ENCODE results near the gene PNCK.

The PNCK gene

GRCh38 chrX:153641627-153642026, 32.0 kb downstream of the PNCK start:
- TF ChIP-seq GATA1 (IDR thresholded peaks at IDR 0.05; ENCODE audit: low read depth, low read length) (no peak), POLR2A (IDR thresholded peaks at IDR 0.05; ENCODE audit: low read length) (no peak)
- DNase-seq: no peak

GRCh38 chrX:153640736-153641575, 32.7 kb downstream of the PNCK start:
- TF ChIP-seq GATA1 (IDR thresholded peaks at IDR 0.05; ENCODE audit: low read depth, low read length) (no peak), POLR2A (IDR thresholded peaks at IDR 0.05; ENCODE audit: low read length) (no peak)
- DNase-seq: no peak

- TF ChIP-seq POLR2A (IDR thresholded peaks at IDR 0.05; ENCODE audit: low read length): no peak
- TF ChIP-seq GATA1 (IDR thresholded peaks at IDR 0.05; ENCODE audit: low read depth, low read length): no peak
- DNase-seq: no peak
Measured at GRCh38 chrX:153640045-153640686, 33.4 kb downstream of the PNCK start.

GRCh38 chrX:153639177-153640044, 34.2 kb downstream of the PNCK start:
- no peak for DNase-seq

GRCh38 chrX:153638436-153639176, 35.0 kb downstream of the PNCK start:
- TF ChIP-seq POLR2A (IDR thresholded peaks at IDR 0.05; ENCODE audit: low read length): no peak
- no peak for DNase-seq

More at GRCh38 chrX:153639177-153640044, 34.2 kb downstream of the PNCK start:
- no peak for TF ChIP-seq POLR2A (IDR thresholded peaks at IDR 0.05; ENCODE audit: low read length)
- TF ChIP-seq GATA1 (IDR thresholded peaks at IDR 0.05; ENCODE audit: low read depth, low read length): no peak

- DNase-seq: no peak
- TF ChIP-seq POLR2A (IDR thresholded peaks at IDR 0.05; ENCODE audit: low read length): no peak
- TF ChIP-seq GATA1 (IDR thresholded peaks at IDR 0.05; ENCODE audit: low read depth, low read length): no peak
Measured at GRCh38 chrX:153638041-153638371, 35.6 kb downstream of the PNCK start.

- TF ChIP-seq POLR2A (IDR thresholded peaks at IDR 0.05; ENCODE audit: low read length) (no peak), GATA1 (IDR thresholded peaks at IDR 0.05; ENCODE audit: low read depth, low read length) (no peak)
- no peak for DNase-seq
Measured at GRCh38 chrX:153637121-153638040, 36.2 kb downstream of the PNCK start.

- no peak for TF ChIP-seq GATA1 (IDR thresholded peaks at IDR 0.05; ENCODE audit: low read depth, low read length)
- TF ChIP-seq POLR2A (IDR thresholded peaks at IDR 0.05; ENCODE audit: low read length): no peak
- DNase-seq: no peak
Measured at GRCh38 chrX:153636716-153637115, 36.9 kb downstream of the PNCK start.

GRCh38 chrX:153635788-153636668, 37.6 kb downstream of the PNCK start:
- DNase-seq: peak; percentile 16 to 30
- TF ChIP-seq GATA1 (IDR thresholded peaks at IDR 0.05; ENCODE audit: low read depth, low read length) (no peak), POLR2A (IDR thresholded peaks at IDR 0.05; ENCODE audit: low read length) (no peak)

- TF ChIP-seq GATA1 (IDR thresholded peaks at IDR 0.05; ENCODE audit: low read depth, low read length) (no peak), POLR2A (IDR thresholded peaks at IDR 0.05; ENCODE audit: low read length) (no peak)
- no peak for DNase-seq
Measured at GRCh38 chrX:153635388-153635787, 38.2 kb downstream of the PNCK start.

- TF ChIP-seq POLR2A (IDR thresholded peaks at IDR 0.05; ENCODE audit: low read length): no peak
- no peak for TF ChIP-seq GATA1 (IDR thresholded peaks at IDR 0.05; ENCODE audit: low read depth, low read length)
- DNase-seq: no peak
Measured at GRCh38 chrX:153634832-153635231, 38.8 kb downstream of the PNCK start.

- no peak for TF ChIP-seq POLR2A (IDR thresholded peaks at IDR 0.05; ENCODE audit: low read length)
- TF ChIP-seq GATA1 (IDR thresholded peaks at IDR 0.05; ENCODE audit: low read depth, low read length): no peak
- DNase-seq: no peak
Measured at GRCh38 chrX:153634236-153634635, 39.4 kb downstream of the PNCK start.

Data from erythroblast (primary cell).